Panc1 (cell line): ENCODE measurements around the gene PDS5A. TPM values are rescaled to one million over a fixed set of nuclear protein-coding genes. Genes with fewer than 3 reads are reported as not detected.

Experiments used
- ATAC-seq: fragments of 200-7000 bp; cut with Tn5 transposase; 2 replicates; pipeline ENCODE4 v1.9.1; 2020; ENCODE audit warnings: mild to moderate bottlenecking, moderate library complexity
- BruUV-seq: library from RNA; stranded (reverse); fragments of 400-500 nt; replicated peaks from 2 replicates; lab custom pipeline; 2021; lab: Mats Ljungman, UMichigan
- CTCF ChIA-PET: fragments of 300-600 bp; sonication (Branson Sonifier 250); formaldehyde crosslinking; loops from one replicate; lab custom pipeline; 2022; ENCODE audit warnings: antibody characterized with exemption; lab: Charles Lee
- POLR2A ChIA-PET: fragments of 300-600 bp; sonication (Branson Sonifier 250); formaldehyde crosslinking; loops from one replicate; lab custom pipeline; 2022; ENCODE audit warnings: antibody characterized with exemption; lab: Charles Lee
- DNase-seq: peaks from one replicate; pipeline ENCODE4 v3.0.0-alpha.2; 2010; ENCODE audit warnings: low read depth, low spot score
- H3K27ac ChIP-seq: 2 replicates; pipeline ENCODE4 v1.5.1; 2011; ENCODE audit warnings: mild to moderate bottlenecking, low read length, inconsistent platforms
- H3K27me3 ChIP-seq: fragments of 200-500 bp; sonication (Bioruptor generic); 2 replicates; pipeline ENCODE4 v1.6.0; 2014; ENCODE audit warnings: low read length, inconsistent platforms; ENCODE audit not compliant: control insufficient read depth, insufficient read depth
- H3K36me3 ChIP-seq: fragments of 200-500 bp; sonication (Bioruptor generic); 2 replicates; pipeline ENCODE4 v1.5.1; 2014; ENCODE audit warnings: inconsistent platforms, mild to moderate bottlenecking, low read length, moderate library complexity; ENCODE audit not compliant: control insufficient read depth, insufficient read depth
- H3K4me1 ChIP-seq: 2 replicates; pipeline ENCODE4 v1.5.1; 2011; ENCODE audit warnings: inconsistent platforms, mild to moderate bottlenecking, low read length, moderate library complexity; ENCODE audit not compliant: control insufficient read depth, insufficient read depth
- H3K4me3 ChIP-seq, 2 experiments: 2 replicates each; pipeline ENCODE4 v1.5.1; 2011 to 2012; ENCODE audit warnings: low read depth in 2 of 2, low read length in 2 of 2, mild to moderate bottlenecking in 2 of 2, inconsistent platforms in 1 of 2, moderate library complexity in 1 of 2
- H3K9me3 ChIP-seq: fragments of 200-500 bp; sonication (Bioruptor generic); 2 replicates; pipeline ENCODE4 v1.5.1; 2014; ENCODE audit warnings: low read depth, mild to moderate bottlenecking, inconsistent platforms, low read length, moderate library complexity; ENCODE audit not compliant: control insufficient read depth, insufficient read depth
- POLR2AphosphoS5 ChIP-seq: IDR thresholded peaks from 2 replicates; pipeline ENCODE4 v1.6.1; 2012; ENCODE audit warnings: mild to moderate bottlenecking, low read depth, low read length, moderate library complexity
- REST ChIP-seq, 2 experiments: IDR thresholded peaks; 2 replicates each; pipeline ENCODE4 v1.6.1; 2011 to 2012; ENCODE audit warnings: low read depth in 2 of 2, control low read depth in 1 of 2, low read length in 1 of 2, mild to moderate bottlenecking in 1 of 2, moderate library complexity in 1 of 2; ENCODE audit not compliant: insufficient read depth in 1 of 2
- SIN3A ChIP-seq: IDR thresholded peaks from 2 replicates; pipeline ENCODE4 v1.6.1; 2012; ENCODE audit warnings: low read depth, mild to moderate bottlenecking, low read length, moderate library complexity, borderline replicate concordance; ENCODE audit not compliant: insufficient read depth
- TCF7L2 ChIP-seq: IDR thresholded peaks from 2 replicates; pipeline ENCODE4 v1.6.1; 2011; ENCODE audit warnings: mild to moderate bottlenecking, low read depth, low read length, inconsistent platforms
- in situ Hi-C: cut with HindIII; loops from 2 replicates; pipeline ENCODE4 v1.10.0; 2016; ENCODE audit warnings: low sequenced_read_pairs, low pct_unique_long_range_greater_than_20kb
- intact Hi-C: fragments of 100-400 bp; cut with micrococcal nuclease; formaldehyde crosslinking; loops from one replicate; pipeline ENCODE4 v1.10.0; 2022; ENCODE audit not compliant: unreplicated experiment
- total RNA-seq: library from RNA; stranded (reverse); gene quantifications from one replicate; pipeline ENCODE4 v1.2.1, GENCODE V29; 2021; ENCODE audit not compliant: unreplicated experiment
- TF ChIP-seq, protein P1 (sequence below): fragments of 450-650 bp; IDR thresholded peaks from 2 replicates; pipeline ENCODE4 v1.5.1; 2017; ENCODE audit warnings: mild to moderate bottlenecking

PDS5A gene
- total RNA-seq, 1 experiment from 2014 or later = 69.2 TPM

GRCh38 chr4:39978904-39979303, 1.2 kb upstream of the PDS5A start:
- no TSS peak for BruUV-seq
- no peak for ATAC-seq
- Histone ChIP-seq H3K4me3 (no peak overlapping the region), H3K9me3 (no peaks in the 10 kb centered on the region), H3K36me3 (peaks cover 6% of the 10 kb centered on the region), H3K27me3 (no peaks in the 10 kb centered on the region), H3K27ac (peak overlapping the region; percentile 44; the same call in 1 of the 2 replicates), H3K4me1 (peaks cover 7% of the 10 kb centered on the region)
- intact Hi-C loops (loop anchor here (10.0 kb wide), 1 partner anchor 64 kb away; no protein-coding TSS in a partner anchor), in situ Hi-C loops (no loop called here)
- TF ChIP-seq, protein P1, sequence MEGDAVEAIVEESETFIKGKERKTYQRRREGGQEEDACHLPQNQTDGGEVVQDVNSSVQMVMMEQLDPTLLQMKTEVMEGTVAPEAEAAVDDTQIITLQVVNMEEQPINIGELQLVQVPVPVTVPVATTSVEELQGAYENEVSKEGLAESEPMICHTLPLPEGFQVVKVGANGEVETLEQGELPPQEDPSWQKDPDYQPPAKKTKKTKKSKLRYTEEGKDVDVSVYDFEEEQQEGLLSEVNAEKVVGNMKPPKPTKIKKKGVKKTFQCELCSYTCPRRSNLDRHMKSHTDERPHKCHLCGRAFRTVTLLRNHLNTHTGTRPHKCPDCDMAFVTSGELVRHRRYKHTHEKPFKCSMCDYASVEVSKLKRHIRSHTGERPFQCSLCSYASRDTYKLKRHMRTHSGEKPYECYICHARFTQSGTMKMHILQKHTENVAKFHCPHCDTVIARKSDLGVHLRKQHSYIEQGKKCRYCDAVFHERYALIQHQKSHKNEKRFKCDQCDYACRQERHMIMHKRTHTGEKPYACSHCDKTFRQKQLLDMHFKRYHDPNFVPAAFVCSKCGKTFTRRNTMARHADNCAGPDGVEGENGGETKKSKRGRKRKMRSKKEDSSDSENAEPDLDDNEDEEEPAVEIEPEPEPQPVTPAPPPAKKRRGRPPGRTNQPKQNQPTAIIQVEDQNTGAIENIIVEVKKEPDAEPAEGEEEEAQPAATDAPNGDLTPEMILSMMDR = no peak
- TF ChIP-seq SIN3A (no peak), REST (IDR thresholded peaks at IDR 0.05; ENCODE audit: insufficient read depth in 1 of 2, low read depth in 2 of 2, low read length in 1 of 2) (no peak), TCF7L2 (no peak), POLR2AphosphoS5 (no peak)
- ChIA-PET POLR2A (interaction anchor here (1.1 kb wide), 1 partner anchor 16 kb away, joined by 3 read pairs; no protein-coding TSS in a partner anchor), CTCF (no interaction called here)
- DNase-seq = no peak

DNA sequence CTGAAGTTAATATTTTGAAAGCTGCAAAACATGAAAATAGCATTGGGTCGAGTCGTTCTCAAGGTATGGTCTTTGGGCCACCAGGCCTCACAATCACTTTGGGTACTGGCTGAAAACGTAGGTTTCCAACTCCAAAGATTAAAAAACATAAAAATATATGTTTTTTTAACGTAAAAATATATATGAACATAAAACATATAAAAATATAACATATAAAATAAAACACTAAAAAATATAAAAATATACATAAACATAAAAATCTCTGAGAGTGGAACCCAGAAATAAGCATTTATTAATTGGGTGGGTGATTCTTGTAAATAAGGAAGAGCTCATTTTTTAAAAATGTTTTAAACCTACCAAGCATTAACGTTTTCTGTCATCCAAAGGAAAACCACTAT, 666 bp upstream of the PDS5A start:
- DNase-seq (no peak), ATAC-seq (no peak)
- Histone ChIP-seq H3K27ac (peak overlapping the region; percentile 82), H3K4me3 (peak overlapping the region; percentile 60 to 81), H3K9me3 (no peaks in the 10 kb centered on the region), H3K36me3 (peaks cover 6% of the 10 kb centered on the region), H3K27me3 (no peaks in the 10 kb centered on the region), H3K4me1 (peaks cover 7% of the 10 kb centered on the region)
- POLR2A ChIA-PET = interaction anchor here (1.1 kb wide), 1 partner anchor 16 kb away, joined by 3 read pairs; no protein-coding TSS in a partner anchor
- no TSS peak for BruUV-seq
- TF ChIP-seq POLR2AphosphoS5 (no peak), REST (IDR thresholded peaks at IDR 0.05; ENCODE audit: insufficient read depth in 1 of 2, low read depth in 2 of 2, low read length in 1 of 2) (no peak), TCF7L2 (no peak), SIN3A (no peak)
- TF ChIP-seq, protein P1 = no peak
- CTCF ChIA-PET = no interaction called here
- intact Hi-C loops (loop anchor here (10.0 kb wide), 1 partner anchor 64 kb away; no protein-coding TSS in a partner anchor), in situ Hi-C loops (no loop called here)
